PC-9 (cell line): ENCODE results near the gene EIF2D. TPM values are rescaled to one million over a fixed set of nuclear protein-coding genes. Genes with fewer than 3 reads are reported as not detected.
"Not testable (repeated sequence)": the region's sequence is repeated elsewhere in the genome, so short reads cannot be mapped to it uniquely, and the experiment has no call there.

Experiments
- BruUV-seq: library from RNA; stranded (reverse); fragments of 400-500 nt; replicated peaks from 2 replicates; lab custom pipeline; 2021; lab: Mats Ljungman, UMichigan
- CTCF ChIA-PET: fragments of 300-600 bp; sonication (Branson Sonifier 250); formaldehyde crosslinking; loops from one replicate; lab custom pipeline; 2022; ENCODE audit warnings: antibody characterized with exemption; lab: Charles Lee
- POLR2A ChIA-PET: fragments of 300-600 bp; sonication (Branson Sonifier 250); formaldehyde crosslinking; loops from one replicate; lab custom pipeline; 2022; ENCODE audit warnings: antibody characterized with exemption; ENCODE audit not compliant: unreplicated experiment; lab: Charles Lee
- DNase-seq, 2 experiments: peaks; one replicate each; pipeline versions ENCODE4 v3.0.0 to v3.0.0-alpha.2; 2015 to 2022; ENCODE audit warnings: mixed read lengths in 1 of 2
- H2AFZ ChIP-seq: fragments of 200-600 bp; sonication (generic); 2 replicates; pipeline ENCODE4 v1.8.1; 2017; ENCODE audit warnings: antibody characterized with exemption
- H3F3A ChIP-seq: fragments of 200-600 bp; sonication (generic); 2 replicates; pipeline ENCODE4 v1.8.1; 2017; ENCODE audit warnings: antibody characterized with exemption, mild to moderate bottlenecking, low read depth; ENCODE audit not compliant: insufficient read depth
- H3K27ac ChIP-seq: fragments of 200-600 bp; sonication (generic); 2 replicates; pipeline ENCODE4 v1.6.1; 2016; ENCODE audit warnings: mixed run types
- H3K27me3 ChIP-seq: fragments of 200-600 bp; sonication (generic); 2 replicates; pipeline ENCODE4 v1.6.1; 2016; ENCODE audit warnings: low read depth, mixed run types; ENCODE audit not compliant: insufficient read depth
- H3K36me3 ChIP-seq: fragments of 200-600 bp; sonication (generic); 2 replicates; pipeline ENCODE4 v1.6.1; 2016; ENCODE audit warnings: low read depth, mixed run types
- H3K4me1 ChIP-seq: fragments of 200-600 bp; sonication (generic); replicated peaks from 2 replicates; pipeline ENCODE4 v1.6.1; 2016; ENCODE audit warnings: mixed run types; ENCODE audit not compliant: insufficient read depth
- H3K4me2 ChIP-seq: fragments of 200-600 bp; sonication (generic); 2 replicates; pipeline ENCODE4 v1.6.1; 2017; ENCODE audit warnings: mixed run types
- H3K4me3 ChIP-seq: fragments of 200-600 bp; sonication (generic); 2 replicates; pipeline ENCODE4 v1.6.1; 2016; ENCODE audit warnings: mixed run types
- H3K79me2 ChIP-seq: fragments of 200-600 bp; sonication (generic); 2 replicates; pipeline ENCODE4 v1.6.1; 2017; ENCODE audit warnings: low read depth, mixed run types
- H3K9me2 ChIP-seq: fragments of 200-600 bp; sonication (generic); 2 replicates; pipeline ENCODE4 v1.8.1; 2017; ENCODE audit warnings: mild to moderate bottlenecking; ENCODE audit not compliant: insufficient read depth
- H3K9me3 ChIP-seq: fragments of 200-600 bp; sonication (generic); 2 replicates; pipeline ENCODE4 v1.8.1; 2016; ENCODE audit warnings: low read depth; ENCODE audit not compliant: insufficient read depth
- H4K20me1 ChIP-seq: fragments of 200-600 bp; sonication (generic); 2 replicates; pipeline ENCODE4 v1.8.1; 2017; ENCODE audit not compliant: insufficient read depth
- EZH2 ChIP-seq: fragments of 200-600 bp; sonication (generic); IDR thresholded peaks from 2 replicates; pipeline ENCODE4 v1.8.0; 2017; ENCODE audit warnings: antibody characterized with exemption, low read depth
- intact Hi-C: fragments of 100-400 bp; cut with micrococcal nuclease; formaldehyde crosslinking; loops from one replicate; pipeline ENCODE4 v1.10.0; 2022; ENCODE audit not compliant: unreplicated experiment
- total RNA-seq: library from RNA; stranded (reverse); gene quantifications from 2 replicates; pipeline ENCODE4 v1.2.3, GENCODE V29; 2021
- TF ChIP-seq, protein P1 (sequence below): fragments of 200-600 bp; sonication (generic); conservative IDR thresholded peaks from 2 replicates; pipeline ENCODE4 v1.6.1; 2017; ENCODE audit warnings: mixed run types, antibody characterized with exemption, mild to moderate bottlenecking, moderate library complexity

The EIF2D gene
- total RNA-seq, 1 experiment from 2014 or later: 59.0 TPM

DNA sequence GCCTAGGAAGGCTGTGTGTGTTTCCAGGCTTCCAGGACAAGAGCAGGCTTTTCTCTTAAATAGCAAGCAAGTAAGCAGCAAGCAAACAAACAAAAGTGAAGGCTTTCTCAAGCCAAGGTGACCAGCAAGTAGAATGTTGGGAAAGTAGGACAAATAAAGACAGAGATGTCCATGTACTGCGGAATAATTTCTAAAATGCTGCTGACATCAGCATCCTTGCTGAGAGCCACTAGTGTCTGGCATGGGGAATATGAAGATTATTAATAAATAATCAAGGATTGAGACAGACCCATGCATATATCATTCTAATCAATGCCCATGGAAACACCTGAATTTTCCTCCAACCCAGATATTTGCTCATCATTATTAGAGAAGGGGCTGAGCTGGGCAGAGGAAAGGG, 16.7 kb upstream of the EIF2D start:
- Histone ChIP-seq H2AFZ (no peak overlapping the region), H4K20me1 (no peaks in the 10 kb centered on the region), H3K79me2 (no peaks in the 10 kb centered on the region), H3K4me2 (no peak overlapping the region), H3F3A (no peaks in the 10 kb centered on the region), H3K36me3 (no peaks in the 10 kb centered on the region), H3K4me1 (no peaks in the 10 kb centered on the region), H3K9me3 (peaks cover 5% of the 10 kb centered on the region; the same call in 1 of the 2 replicates), H3K9me2 (no peaks in the 10 kb centered on the region), H3K4me3 (no peak overlapping the region), H3K27ac (no peak overlapping the region), H3K27me3 (no peaks in the 10 kb centered on the region)
- no TSS peak for BruUV-seq
- DNase-seq: no peak
- CTCF ChIA-PET: no interaction called here
- POLR2A ChIA-PET: no interaction called here
- intact Hi-C loops: no loop called here
- TF ChIP-seq EZH2: no peak
- TF ChIP-seq, protein P1, sequence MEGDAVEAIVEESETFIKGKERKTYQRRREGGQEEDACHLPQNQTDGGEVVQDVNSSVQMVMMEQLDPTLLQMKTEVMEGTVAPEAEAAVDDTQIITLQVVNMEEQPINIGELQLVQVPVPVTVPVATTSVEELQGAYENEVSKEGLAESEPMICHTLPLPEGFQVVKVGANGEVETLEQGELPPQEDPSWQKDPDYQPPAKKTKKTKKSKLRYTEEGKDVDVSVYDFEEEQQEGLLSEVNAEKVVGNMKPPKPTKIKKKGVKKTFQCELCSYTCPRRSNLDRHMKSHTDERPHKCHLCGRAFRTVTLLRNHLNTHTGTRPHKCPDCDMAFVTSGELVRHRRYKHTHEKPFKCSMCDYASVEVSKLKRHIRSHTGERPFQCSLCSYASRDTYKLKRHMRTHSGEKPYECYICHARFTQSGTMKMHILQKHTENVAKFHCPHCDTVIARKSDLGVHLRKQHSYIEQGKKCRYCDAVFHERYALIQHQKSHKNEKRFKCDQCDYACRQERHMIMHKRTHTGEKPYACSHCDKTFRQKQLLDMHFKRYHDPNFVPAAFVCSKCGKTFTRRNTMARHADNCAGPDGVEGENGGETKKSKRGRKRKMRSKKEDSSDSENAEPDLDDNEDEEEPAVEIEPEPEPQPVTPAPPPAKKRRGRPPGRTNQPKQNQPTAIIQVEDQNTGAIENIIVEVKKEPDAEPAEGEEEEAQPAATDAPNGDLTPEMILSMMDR: no peak

DNA sequence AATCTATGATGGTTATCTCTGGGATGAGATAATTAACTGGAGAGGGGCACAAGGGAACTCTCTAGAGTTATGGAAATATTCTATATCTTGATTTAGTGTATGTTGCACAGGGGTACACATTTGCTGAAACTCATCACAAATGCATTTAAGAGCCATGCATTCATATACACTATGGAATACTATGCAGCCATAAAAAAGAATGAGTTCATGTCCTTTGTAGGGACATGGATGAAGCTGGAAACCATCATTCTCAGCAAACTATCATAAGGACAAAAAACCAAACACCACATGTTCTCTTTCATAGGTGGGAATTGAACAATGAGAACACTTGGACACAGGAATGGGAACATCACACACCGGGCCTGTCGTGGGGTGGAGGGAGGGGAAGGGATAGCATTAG, 14.1 kb upstream of the EIF2D start:
- H3K9me2 ChIP-seq, H3K4me1 ChIP-seq, DNase-seq, H4K20me1 ChIP-seq, H3K27ac ChIP-seq, BruUV-seq, intact Hi-C loops, H2AFZ ChIP-seq, H3F3A ChIP-seq, H3K4me2 ChIP-seq, H3K4me3 ChIP-seq, H3K79me2 ChIP-seq, H3K36me3 ChIP-seq, CTCF ChIA-PET, H3K27me3 ChIP-seq, H3K9me3 ChIP-seq: not testable (repeated sequence)
- POLR2A ChIA-PET: interaction anchor here (0.9 kb wide), 1 partner anchor 406 kb away, joined by 16 read pairs; no protein-coding TSS in a partner anchor

- Histone ChIP-seq H4K20me1 (no peaks in the 10 kb centered on the region), H2AFZ (no peak overlapping the region), H3K4me2 (no peak overlapping the region), H3K27ac (no peak overlapping the region), H3K9me2 (no peaks in the 10 kb centered on the region), H3K4me1 (peaks cover 8% of the 10 kb centered on the region), H3K36me3 (0 out of 2 replicates have a peak, but pooled peaks cover 4% of the 10 kb centered on the region), H3K27me3 (no peaks in the 10 kb centered on the region), H3K9me3 (no peaks in the 10 kb centered on the region), H3F3A (0 out of 2 replicates have a peak, but pooled peaks cover 6% of the 10 kb centered on the region), H3K4me3 (no peak overlapping the region), H3K79me2 (peaks cover 13% of the 10 kb centered on the region)
- ChIA-PET POLR2A (interaction anchor here (0.6 kb wide), 1 partner anchor 753 kb away, joined by 3 read pairs; no protein-coding TSS in a partner anchor), CTCF (interaction anchor here (0.6 kb wide), 1 partner anchor 1290 kb away, joined by 3 read pairs; no protein-coding TSS in a partner anchor)
- DNase-seq: no peak
- intact Hi-C loops: loop anchor here (2.0 to 5.0 kb wide), 2 partner anchors 373 to 468 kb away; no protein-coding TSS in a partner anchor
- BruUV-seq: no TSS peak
- TF ChIP-seq EZH2: no peak
- TF ChIP-seq, protein P1: no peak
These were observed 2.9 kb downstream of the EIF2D start for GRCh38 chr1:206609229-206609991.
